GM12864 (cell line): ENCODE data around the gene ZDHHC14.

Experiments used
- DNase-seq: peaks from one replicate; pipeline ENCODE4 v3.0.0-alpha.2; 2011; ENCODE audit warnings: low read depth
- H3K4me3 ChIP-seq: 2 replicates; pipeline ENCODE4 v1.5.1; 2011; ENCODE audit warnings: mild to moderate bottlenecking, low read depth, low read length, control low read depth
- TF ChIP-seq, protein P1 (sequence below): IDR thresholded peaks from 2 replicates; pipeline ENCODE4 v1.5.1; 2011; ENCODE audit warnings: low read depth, mild to moderate bottlenecking, moderate library complexity, low read length, control low read depth, inconsistent platforms; ENCODE audit errors: missing control alignments

The ZDHHC14 gene

DNA sequence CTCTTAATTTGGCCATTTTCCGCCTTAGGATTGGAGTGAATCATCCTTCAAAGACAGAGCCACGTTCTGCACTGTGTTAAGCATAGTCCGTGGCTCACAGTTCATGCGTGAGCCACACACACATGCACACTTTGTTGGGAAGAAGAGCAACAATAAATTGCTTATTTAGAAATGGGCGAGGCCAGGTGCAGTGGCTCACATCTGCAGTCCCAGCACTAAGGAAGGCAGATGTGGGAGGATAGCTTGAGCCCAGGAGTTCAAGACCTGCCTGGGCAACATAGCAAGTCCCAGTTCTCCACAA is 131.3 kb downstream of the ZDHHC14 start:
- TF ChIP-seq, protein P1, sequence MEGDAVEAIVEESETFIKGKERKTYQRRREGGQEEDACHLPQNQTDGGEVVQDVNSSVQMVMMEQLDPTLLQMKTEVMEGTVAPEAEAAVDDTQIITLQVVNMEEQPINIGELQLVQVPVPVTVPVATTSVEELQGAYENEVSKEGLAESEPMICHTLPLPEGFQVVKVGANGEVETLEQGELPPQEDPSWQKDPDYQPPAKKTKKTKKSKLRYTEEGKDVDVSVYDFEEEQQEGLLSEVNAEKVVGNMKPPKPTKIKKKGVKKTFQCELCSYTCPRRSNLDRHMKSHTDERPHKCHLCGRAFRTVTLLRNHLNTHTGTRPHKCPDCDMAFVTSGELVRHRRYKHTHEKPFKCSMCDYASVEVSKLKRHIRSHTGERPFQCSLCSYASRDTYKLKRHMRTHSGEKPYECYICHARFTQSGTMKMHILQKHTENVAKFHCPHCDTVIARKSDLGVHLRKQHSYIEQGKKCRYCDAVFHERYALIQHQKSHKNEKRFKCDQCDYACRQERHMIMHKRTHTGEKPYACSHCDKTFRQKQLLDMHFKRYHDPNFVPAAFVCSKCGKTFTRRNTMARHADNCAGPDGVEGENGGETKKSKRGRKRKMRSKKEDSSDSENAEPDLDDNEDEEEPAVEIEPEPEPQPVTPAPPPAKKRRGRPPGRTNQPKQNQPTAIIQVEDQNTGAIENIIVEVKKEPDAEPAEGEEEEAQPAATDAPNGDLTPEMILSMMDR: no peak
- no peak overlapping the region for H3K4me3 ChIP-seq
- DNase-seq: no peak

DNA sequence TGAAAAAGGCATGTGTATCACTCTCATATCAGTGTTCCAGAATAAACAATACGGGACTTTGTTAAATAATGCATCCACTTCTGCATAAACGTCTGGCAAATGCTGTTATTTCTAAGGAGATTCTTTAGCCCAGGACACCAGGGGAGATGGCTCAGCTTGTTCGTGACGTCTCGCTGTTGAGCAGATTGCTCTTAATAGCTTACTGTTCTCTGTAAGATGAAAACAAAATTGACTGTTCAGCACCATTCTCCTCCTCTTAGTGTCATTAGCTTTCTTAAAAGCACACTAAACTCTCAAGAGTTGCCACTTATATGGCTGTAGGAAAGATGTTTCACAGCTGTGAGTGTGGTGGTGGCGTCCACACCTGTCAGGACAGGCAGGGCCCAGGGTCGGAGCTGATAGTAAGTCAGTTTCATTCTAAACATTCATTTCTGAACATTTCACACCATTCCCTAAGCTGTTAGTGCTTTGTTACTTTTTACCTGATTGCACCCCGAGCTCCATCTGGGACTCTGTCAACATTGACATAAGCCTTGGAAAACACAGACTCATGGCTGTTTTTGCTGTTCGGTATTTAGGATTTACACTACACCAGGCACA is 132.1 kb downstream of the ZDHHC14 start:
- no peak overlapping the region for H3K4me3 ChIP-seq
- TF ChIP-seq, protein P1: no peak
- no peak for DNase-seq

DNA sequence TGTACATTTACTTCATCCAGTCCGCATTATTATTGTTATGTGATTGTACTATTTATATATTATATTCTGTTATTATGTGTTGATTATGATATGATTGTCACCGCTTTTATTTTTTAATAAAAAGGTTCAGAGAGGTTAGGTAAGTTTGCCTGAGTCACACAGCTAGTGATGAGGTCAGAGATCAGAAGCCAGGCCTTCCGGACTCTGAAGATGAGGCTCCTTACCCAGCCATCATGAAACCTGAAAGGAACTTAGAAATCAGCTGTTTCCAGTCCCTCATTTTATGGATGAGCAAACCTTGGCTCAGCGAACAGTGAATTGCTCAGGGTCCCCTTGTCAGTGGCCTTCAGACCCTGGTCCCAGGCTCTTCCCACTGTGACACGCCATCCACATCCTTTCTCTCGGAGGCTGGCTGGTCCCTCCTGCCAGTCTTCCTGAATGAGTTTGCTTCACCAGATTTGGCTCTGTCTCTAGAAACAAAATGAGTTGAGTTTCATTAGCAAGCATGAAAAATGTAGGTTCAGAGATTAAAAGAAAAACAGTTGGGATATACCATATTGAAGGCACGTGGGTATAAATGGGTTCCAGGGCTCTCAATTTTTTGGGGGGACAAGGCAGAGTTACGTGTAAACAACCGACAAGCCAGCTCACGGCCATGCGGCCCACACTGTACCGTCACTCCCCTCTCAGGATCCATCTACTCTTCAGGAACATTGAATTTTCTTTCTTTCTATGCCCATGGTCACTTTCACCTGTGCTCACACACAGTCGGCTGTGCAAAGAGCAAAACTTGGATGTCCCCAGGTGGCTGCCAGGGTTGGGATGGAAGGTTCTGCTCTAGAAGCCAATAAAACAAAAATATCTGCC is 132.9 kb downstream of the ZDHHC14 start:
- H3K4me3 ChIP-seq: no peak overlapping the region
- DNase-seq: no peak
- TF ChIP-seq, protein P1: no peak

DNA sequence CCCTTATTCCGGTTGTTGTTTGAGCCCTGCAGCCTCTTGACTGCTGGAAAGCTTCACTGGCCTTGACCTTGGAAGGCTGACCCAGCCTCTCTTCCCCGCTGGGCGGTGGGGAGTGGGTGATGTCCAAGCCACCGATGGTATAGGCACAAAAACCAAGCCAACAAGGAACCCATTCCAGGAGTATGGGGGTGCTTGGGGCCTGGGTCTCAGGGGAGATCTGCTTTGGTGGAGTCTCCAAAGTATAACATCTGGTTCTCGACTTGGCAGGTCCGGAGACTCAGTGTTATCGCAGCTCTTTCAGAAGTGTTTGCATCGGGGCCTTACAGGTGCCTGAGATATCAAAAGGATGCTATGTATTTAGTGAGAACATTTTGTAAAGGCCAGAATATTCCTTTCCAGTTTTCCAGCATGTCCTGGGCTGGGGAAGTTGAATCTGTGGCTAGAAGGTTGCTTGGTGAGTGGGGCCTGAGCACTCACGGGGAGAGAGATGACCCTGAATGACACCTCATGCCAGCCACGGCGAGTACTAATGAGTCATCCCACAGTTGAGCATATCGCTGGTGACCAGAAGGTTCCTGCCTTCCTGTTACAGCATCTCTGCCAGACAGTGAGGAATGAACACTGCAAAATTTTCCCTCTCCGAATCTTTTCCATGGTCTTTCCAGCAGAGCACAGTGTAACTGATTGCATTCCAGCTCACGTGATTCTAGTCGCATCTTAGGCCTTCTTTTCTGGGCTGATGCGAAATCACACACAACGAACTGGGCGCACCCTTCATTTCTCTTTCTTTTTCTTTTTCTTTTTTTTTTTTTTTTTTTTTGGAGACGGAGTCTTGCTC is 133.9 kb downstream of the ZDHHC14 start:
- TF ChIP-seq, protein P1: no peak
- DNase-seq: no peak
- no peak overlapping the region for H3K4me3 ChIP-seq

DNA sequence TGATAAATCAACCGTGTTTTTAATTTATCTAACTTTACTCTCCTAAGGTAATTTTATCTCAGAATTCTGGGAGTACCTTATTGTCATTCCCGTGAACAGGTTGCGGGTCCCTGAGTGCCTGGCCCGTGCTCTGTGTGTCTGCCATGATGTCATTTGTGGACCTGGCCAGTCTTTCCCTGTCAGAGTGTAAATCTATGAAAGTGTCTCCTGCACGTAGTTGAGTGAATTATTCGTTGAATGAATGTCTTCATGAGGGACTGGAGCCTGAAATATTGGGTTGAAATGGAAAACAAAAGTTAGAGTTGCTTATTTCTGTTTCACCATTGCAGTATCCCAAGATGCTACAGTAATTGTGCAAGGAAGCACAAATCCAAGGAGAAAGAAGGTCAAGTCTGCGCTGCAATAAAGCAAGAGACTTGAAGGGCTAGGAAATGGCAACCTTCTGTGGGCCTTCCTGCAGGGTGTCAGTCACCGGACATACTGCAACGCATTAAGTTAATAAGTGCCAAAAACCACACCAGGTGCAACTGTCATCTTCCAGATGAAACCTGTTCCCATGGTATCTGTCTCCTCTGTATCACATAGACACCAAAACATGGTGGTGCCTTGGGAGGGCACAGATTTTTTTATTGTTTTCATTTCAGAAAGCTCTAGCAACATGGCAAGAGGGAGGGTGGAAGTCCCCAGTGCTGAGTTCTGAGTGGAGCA is 135.5 kb downstream of the ZDHHC14 start:
- TF ChIP-seq, protein P1: no peak
- H3K4me3 ChIP-seq: no peak overlapping the region

DNA sequence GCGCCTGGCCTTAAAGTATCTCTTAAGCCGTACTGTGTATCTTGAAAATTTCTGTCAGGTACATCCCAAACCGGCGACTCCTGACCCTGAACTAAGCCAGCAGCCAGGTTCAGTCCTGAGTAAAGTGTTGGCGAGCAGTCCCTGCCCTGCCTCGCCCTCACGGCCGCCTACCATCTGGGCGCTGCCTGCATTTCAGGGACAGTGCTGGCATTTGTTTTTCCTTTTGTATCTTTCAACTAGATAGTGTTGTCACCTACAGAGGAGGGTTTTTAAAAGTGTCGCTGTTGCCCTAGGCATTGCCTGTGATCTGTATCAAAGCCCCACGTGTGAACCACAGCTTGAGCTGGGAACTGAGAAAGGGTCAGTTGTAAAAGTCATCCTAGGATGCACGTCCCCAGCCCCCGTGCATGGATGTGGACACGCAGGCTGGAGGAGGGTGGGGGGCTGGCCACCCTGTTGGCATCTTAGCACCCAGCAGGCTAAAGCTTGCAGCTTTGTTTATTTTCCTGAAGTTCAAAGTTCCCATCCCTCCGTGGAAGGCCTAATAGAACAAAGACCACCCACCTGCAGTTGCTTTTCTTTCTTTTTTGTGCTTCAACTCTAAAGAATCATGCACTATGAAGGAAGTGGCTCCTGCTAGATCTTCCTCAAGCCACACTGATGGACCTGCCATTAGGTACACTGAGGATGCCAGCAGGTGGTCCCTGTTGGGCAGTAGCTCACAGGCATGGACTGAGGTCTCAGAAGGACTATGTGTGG is 136.8 kb downstream of the ZDHHC14 start:
- H3K4me3 ChIP-seq: no peak overlapping the region
- TF ChIP-seq, protein P1: no peak
- no peak for DNase-seq

More for the DNA sequence above, 135.5 kb downstream of the ZDHHC14 start:
- DNase-seq: no peak
